Endothelial cell of umbilical vein (primary cell): ENCODE data around the gene ZNF423. TPM values are rescaled to one million over a fixed set of nuclear protein-coding genes. Genes with fewer than 3 reads are reported as not detected.

Experiments
- BruUV-seq: library from RNA; stranded (reverse); fragments of 400-500 nt; replicated peaks from 2 replicates; lab custom pipeline; 2021; lab: Mats Ljungman, UMichigan
- CTCF ChIA-PET: fragments of 300-600, 350-600 bp; sonication (Branson Sonifier 250); formaldehyde crosslinking; loops from one replicate; lab custom pipeline; 2021; ENCODE audit warnings: antibody characterized with exemption, inconsistent platforms; lab: Charles Lee
- POLR2A ChIA-PET: fragments of 300-600, 350-600 bp; sonication (Branson Sonifier 250); formaldehyde crosslinking; loops from one replicate; lab custom pipeline; 2021; ENCODE audit warnings: antibody characterized with exemption, inconsistent platforms; lab: Charles Lee
- DNase-seq: peaks from one replicate; pipeline ENCODE4 v3.0.0-alpha.2; 2011; ENCODE audit warnings: low read depth, low spot score
- FAIRE-seq: peaks from 2 replicates; lab custom pipeline; 2011; peaks lifted over from hg19 to GRCh38; lab: Jason Lieb, UNC
- H2AFZ ChIP-seq: 2 replicates; pipeline ENCODE4 v1.6.0; 2012; ENCODE audit warnings: low read depth, low read length, control low read depth, inconsistent platforms
- H3K27ac ChIP-seq: 2 replicates; pipeline ENCODE4 v1.5.1; 2011; ENCODE audit warnings: low read depth, mild to moderate bottlenecking, control low read depth, low read length, moderate library complexity; ENCODE audit not compliant: insufficient read depth
- H3K27me3 ChIP-seq, 2 experiments: 2 replicates each; pipeline versions ENCODE4 v1.6.0 to v1.6.1; 2011; ENCODE audit warnings: low read length in 2 of 2, mixed read lengths in 1 of 2; ENCODE audit not compliant: control insufficient read depth in 2 of 2, insufficient read depth in 2 of 2
- H3K36me3 ChIP-seq, 2 experiments: 2 replicates in 1 of 2; 3 replicates in 1 of 2; pipeline ENCODE4 v1.5.1; 2011; ENCODE audit warnings: low read length in 2 of 2, mild to moderate bottlenecking in 1 of 2, moderate library complexity in 1 of 2; ENCODE audit not compliant: control insufficient read depth in 2 of 2, insufficient read depth in 2 of 2; ENCODE audit errors: extremely low read depth in 1 of 2
- H3K4me1 ChIP-seq: 3 replicates; pipeline ENCODE4 v1.5.1; 2011; ENCODE audit warnings: mild to moderate bottlenecking, low read length; ENCODE audit not compliant: control insufficient read depth, insufficient read depth; ENCODE audit errors: extremely low read depth
- H3K4me2 ChIP-seq: 2 replicates; pipeline ENCODE4 v1.6.1; 2011; ENCODE audit warnings: low read length, control low read depth, mixed read lengths; ENCODE audit not compliant: insufficient read depth
- H3K4me3 ChIP-seq, 3 experiments: fragments of 200-600 bp in 1 of 3; sonication (generic), shearing (Covaris generic) in 1 of 3; replicated peaks in 1 of 3; 2 replicates each; pipeline ENCODE4 v1.5.1; 2011 to 2016; ENCODE audit warnings: control low read depth in 3 of 3, low read length in 3 of 3, mild to moderate bottlenecking in 2 of 3, inconsistent platforms in 1 of 3, low read depth in 1 of 3, moderate library complexity in 1 of 3; ENCODE audit not compliant: insufficient read depth in 1 of 3
- H3K79me2 ChIP-seq: 2 replicates; pipeline ENCODE4 v1.6.0; 2012; ENCODE audit warnings: low read length, inconsistent platforms; ENCODE audit not compliant: control insufficient read depth, insufficient read depth
- H3K9ac ChIP-seq: replicated peaks from 2 replicates; pipeline ENCODE3; 2011; ENCODE audit warnings: low read length, control low read depth; ENCODE audit not compliant: insufficient read depth; ENCODE audit errors: extremely low read depth
- H3K9me1 ChIP-seq: replicated peaks from 3 replicates; pipeline ENCODE4 v1.6.0; 2011; ENCODE audit warnings: mild to moderate bottlenecking, low read length; ENCODE audit not compliant: control insufficient read depth, insufficient read depth; ENCODE audit errors: extremely low read depth
- H3K9me3 ChIP-seq: replicated peaks from 2 replicates; pipeline ENCODE4 v1.5.1; 2012; ENCODE audit warnings: low read length, inconsistent platforms; ENCODE audit not compliant: control insufficient read depth, insufficient read depth
- H4K20me1 ChIP-seq: replicated peaks from 2 replicates; pipeline ENCODE3; 2011; ENCODE audit warnings: mild to moderate bottlenecking, low read length; ENCODE audit not compliant: control insufficient read depth, insufficient read depth; ENCODE audit errors: extremely low read depth
- EZH2 ChIP-seq: IDR thresholded peaks from 2 replicates; pipeline ENCODE4 v1.6.1; 2012; ENCODE audit warnings: borderline replicate concordance, low read depth, mild to moderate bottlenecking, moderate library complexity, low read length, inconsistent platforms; ENCODE audit not compliant: severe bottlenecking
- FOS ChIP-seq: IDR thresholded peaks from 2 replicates; pipeline ENCODE4 v1.6.1; 2011; ENCODE audit warnings: mild to moderate bottlenecking, low read length, moderate library complexity, borderline replicate concordance; ENCODE audit not compliant: insufficient read depth
- GATA2 ChIP-seq: IDR thresholded peaks from 2 replicates; pipeline ENCODE4 v1.7.0; 2011; ENCODE audit warnings: low read depth, mild to moderate bottlenecking, moderate library complexity, mixed read lengths, low read length; ENCODE audit not compliant: insufficient read length, insufficient read depth
- JUN ChIP-seq: IDR thresholded peaks from 2 replicates; pipeline ENCODE4 v1.6.1; 2011; ENCODE audit warnings: borderline replicate concordance, low read depth; ENCODE audit not compliant: insufficient read length, insufficient read depth
- MAX ChIP-seq: IDR thresholded peaks from 2 replicates; pipeline ENCODE4 v1.6.1; 2011; ENCODE audit not compliant: insufficient read depth, insufficient read length
- POLR2A ChIP-seq: IDR thresholded peaks from 2 replicates; pipeline ENCODE4 v1.6.1; 2012; ENCODE audit warnings: low read depth, mild to moderate bottlenecking, control low read depth, low read length
- POLR2AphosphoS5 ChIP-seq: IDR thresholded peaks from 2 replicates; pipeline ENCODE4 v1.6.1; 2012; ENCODE audit warnings: low read depth, mild to moderate bottlenecking, control low read depth, low read length, moderate library complexity; ENCODE audit not compliant: insufficient read depth
- dilution Hi-C: fragments of 300-500 bp; cut with MboI; formaldehyde crosslinking; loops from one replicate; pipeline ENCODE4 v1.15.0; 2019; ENCODE audit warnings: low sequenced_read_pairs; ENCODE audit not compliant: extremely low pct_ligation_motif_present
- intact Hi-C: fragments of 100-400 bp; cut with micrococcal nuclease; formaldehyde crosslinking; loops from one replicate; pipeline ENCODE4 v1.10.0; 2022
- polyA plus RNA-seq, 4 experiments: library from polyadenylated mRNA; depleted of rRNA in 3 of 4; stranded (reverse) in 3 of 4; unstranded in 1 of 4; fragments of >200 nt; gene quantifications; 2 replicates each; pipeline versions ENCODE4 v1.2.1 to v1.2.3, GENCODE V29; 2011 to 2012; ENCODE audit warnings: missing spikeins in 1 of 4
- total RNA-seq: library from RNA; stranded (reverse); gene quantifications from 2 replicates; pipeline ENCODE4 v1.2.3, GENCODE V29; 2021

The ZNF423 gene
- total and polyA plus RNA-seq, 2 donors (not counting 3 experiments of a cell fraction or from before 2014, with no cell fraction given): 2.2 to 8.1 TPM

GRCh38 chr16:49660626-49661025 is 195.3 kb downstream of the ZNF423 start:
- H2AFZ ChIP-seq: no peak overlapping the region
- DNase-seq: no peak
- H3K4me1 ChIP-seq: peaks cover 8% of the 10 kb centered on the region
- ChIA-PET POLR2A (interaction anchor here (0.6 kb wide), 1 partner anchor 8 kb away, joined by 6 read pairs; no protein-coding TSS in a partner anchor), CTCF (interaction anchor here (0.8 to 1.2 kb wide), 2 partner anchors 12 to 13 kb away, joined by 3 read pairs; no protein-coding TSS in a partner anchor)
- TF ChIP-seq GATA2 (no peak), FOS (no peak), EZH2 (no peak), JUN (no peak), POLR2AphosphoS5 (no peak), POLR2A (no peak), MAX (no peak)
- no peaks in the 10 kb centered on the region for H3K9me1 ChIP-seq
- no peak overlapping the region for H3K9ac ChIP-seq
- H4K20me1 ChIP-seq: no peaks in the 10 kb centered on the region
- H3K4me2 ChIP-seq: no peak overlapping the region
- no peak for FAIRE-seq
- no peaks in the 10 kb centered on the region for H3K9me3 ChIP-seq
- no TSS peak for BruUV-seq
- no peak overlapping the region for H3K27ac ChIP-seq
- no peak overlapping the region for H3K4me3 ChIP-seq
- no peaks in the 10 kb centered on the region for H3K27me3 ChIP-seq
- H3K79me2 ChIP-seq: no peaks in the 10 kb centered on the region
- H3K36me3 ChIP-seq: no peaks in the 10 kb centered on the region
- dilution Hi-C loops: no loop called here
- intact Hi-C loops: no loop called here

- no peak for FAIRE-seq
- Histone ChIP-seq H3K27ac (no peak overlapping the region), H3K4me2 (no peak overlapping the region), H3K79me2 (no peaks in the 10 kb centered on the region), H3K4me3 (no peak overlapping the region), H2AFZ (no peak overlapping the region), H3K4me1 (peaks cover 8% of the 10 kb centered on the region), H3K9me1 (no peaks in the 10 kb centered on the region), H3K27me3 (no peaks in the 10 kb centered on the region), H3K9ac (no peak overlapping the region), H4K20me1 (no peaks in the 10 kb centered on the region), H3K36me3 (no peaks in the 10 kb centered on the region), H3K9me3 (no peaks in the 10 kb centered on the region)
- dilution Hi-C loops (no loop called here), intact Hi-C loops (no loop called here)
- no TSS peak for BruUV-seq
- TF ChIP-seq FOS (no peak), JUN (no peak), MAX (no peak)
- no peak for DNase-seq
- CTCF ChIA-PET: no interaction called here
- POLR2A ChIA-PET: no interaction called here
Measured at GRCh38 chr16:49659356-49659755, 196.6 kb downstream of the ZNF423 start.
